A673 (cell line): ENCODE data around the gene CCDC57. TPM values are rescaled to one million over a fixed set of nuclear protein-coding genes. Genes with fewer than 3 reads are reported as not detected.

Source experiments
- BruUV-seq: library from RNA; stranded (reverse); fragments of 400-500 nt; replicated peaks from 2 replicates; lab custom pipeline; 2021; lab: Mats Ljungman, UMichigan
- CTCF ChIA-PET: fragments of 300-600 bp; sonication (Branson Sonifier 250); formaldehyde crosslinking; loops from one replicate; lab custom pipeline; 2022; ENCODE audit warnings: antibody characterized with exemption; lab: Charles Lee
- POLR2A ChIA-PET: fragments of 300-600 bp; sonication (Branson Sonifier 250); formaldehyde crosslinking; loops from one replicate; lab custom pipeline; 2022; ENCODE audit warnings: antibody characterized with exemption; ENCODE audit not compliant: low non-redundant PET; lab: Charles Lee
- DNase-seq: peaks from one replicate; pipeline ENCODE4 v3.0.0-alpha.2; 2015; ENCODE audit warnings: low spot score
- H3K27ac ChIP-seq: fragments of 200-600 bp; sonication (generic); 2 replicates; pipeline ENCODE4 v1.5.1; 2016; ENCODE audit warnings: mixed run types, low read depth, mild to moderate bottlenecking, mixed read lengths, antibody characterized with exemption, low read length; ENCODE audit not compliant: poor library complexity, severe bottlenecking
- H3K27me3 ChIP-seq: fragments of 200-600 bp; sonication (generic); replicated peaks from 2 replicates; pipeline ENCODE4 v1.6.1; 2017; ENCODE audit warnings: mixed run types, low read depth, mild to moderate bottlenecking, mixed read lengths, antibody characterized with exemption, low read length; ENCODE audit not compliant: insufficient read depth, poor library complexity
- H3K36me3 ChIP-seq: fragments of 200-600 bp; sonication (generic); 2 replicates; pipeline ENCODE4 v1.6.1; 2016; ENCODE audit warnings: mixed run types, mild to moderate bottlenecking, mixed read lengths, antibody characterized with exemption, low read length; ENCODE audit not compliant: insufficient read depth, poor library complexity, severe bottlenecking
- H3K4me1 ChIP-seq: fragments of 200-600 bp; sonication (generic); 2 replicates; pipeline ENCODE4 v1.6.1; 2017; ENCODE audit warnings: mixed run types, mild to moderate bottlenecking, mixed read lengths, antibody characterized with exemption, low read length; ENCODE audit not compliant: insufficient read depth, poor library complexity, severe bottlenecking
- H3K4me3 ChIP-seq: fragments of 200-600 bp; sonication (generic); 2 replicates; pipeline ENCODE4 v1.5.1; 2016; ENCODE audit warnings: low read depth, mixed run types, mild to moderate bottlenecking, mixed read lengths, low read length; ENCODE audit not compliant: poor library complexity, severe bottlenecking
- H3K9me3 ChIP-seq: fragments of 200-600 bp; sonication (generic); 2 replicates; pipeline ENCODE4 v1.6.1; 2016; ENCODE audit warnings: mixed run types, low read depth, mild to moderate bottlenecking, mixed read lengths, antibody characterized with exemption, low read length; ENCODE audit not compliant: poor library complexity, severe bottlenecking
- EZH2 ChIP-seq: fragments of 200-600 bp; sonication (generic); IDR thresholded peaks from 2 replicates; pipeline ENCODE4 v1.6.1; 2017; ENCODE audit warnings: borderline replicate concordance, low read depth, mild to moderate bottlenecking, mixed read lengths, antibody characterized with exemption, low read length; ENCODE audit not compliant: poor library complexity, severe bottlenecking
- intact Hi-C: fragments of 100-400 bp; cut with micrococcal nuclease; formaldehyde crosslinking; loops from one replicate; pipeline ENCODE4 v1.10.0; 2022; ENCODE audit not compliant: unreplicated experiment
- total RNA-seq: library from RNA; stranded (reverse); gene quantifications from 2 replicates; pipeline ENCODE4 v1.2.3, GENCODE V29; 2021
- TF ChIP-seq, protein P1 (sequence below): fragments of 300-800, 200-600 bp; sonication (generic); conservative IDR thresholded peaks from 2 replicates; pipeline ENCODE4 v1.5.1; 2017; ENCODE audit warnings: low read depth, mild to moderate bottlenecking, antibody characterized with exemption, low read length, moderate library complexity, mixed read lengths

Gene CCDC57
- total RNA-seq, 1 experiment from 2014 or later = 43.6 TPM

DNA sequence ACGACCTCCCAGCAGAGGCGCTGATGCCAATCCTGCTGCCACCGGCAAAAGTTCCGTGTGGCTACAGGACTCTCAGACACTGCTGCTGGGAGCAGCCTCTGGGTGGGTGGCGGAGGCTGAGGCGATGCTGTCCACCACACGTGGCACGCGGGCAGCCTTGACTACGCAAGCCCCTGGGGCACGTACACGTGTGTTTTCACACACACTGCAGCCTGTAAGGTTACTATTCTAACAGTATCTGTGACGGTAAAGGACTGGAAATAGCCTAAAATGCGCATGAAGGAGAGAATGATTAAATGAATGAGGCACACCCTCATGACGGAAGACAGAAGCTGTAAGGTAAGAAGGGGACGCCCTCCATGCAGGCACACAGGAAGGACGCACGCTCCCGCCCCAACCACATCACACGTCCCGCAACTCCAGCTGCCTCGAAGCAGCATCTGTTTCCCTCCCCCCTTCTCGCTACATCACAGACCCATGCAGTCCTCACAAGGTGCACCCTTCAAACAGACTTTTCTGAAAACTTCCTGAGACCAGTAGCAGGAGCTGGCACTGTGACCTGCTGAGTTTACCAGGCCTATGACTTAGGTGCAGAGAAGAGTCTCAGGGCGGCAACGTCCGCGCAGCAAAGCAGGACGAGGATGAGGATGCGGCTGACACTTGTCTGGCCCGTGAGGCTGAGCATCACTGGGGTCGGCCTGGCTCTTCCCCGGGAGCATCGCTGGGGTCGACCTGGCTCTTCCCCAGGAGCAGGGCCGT lies 85.9 kb downstream of the CCDC57 start:
- TF ChIP-seq EZH2 = no peak
- TF ChIP-seq, protein P1, sequence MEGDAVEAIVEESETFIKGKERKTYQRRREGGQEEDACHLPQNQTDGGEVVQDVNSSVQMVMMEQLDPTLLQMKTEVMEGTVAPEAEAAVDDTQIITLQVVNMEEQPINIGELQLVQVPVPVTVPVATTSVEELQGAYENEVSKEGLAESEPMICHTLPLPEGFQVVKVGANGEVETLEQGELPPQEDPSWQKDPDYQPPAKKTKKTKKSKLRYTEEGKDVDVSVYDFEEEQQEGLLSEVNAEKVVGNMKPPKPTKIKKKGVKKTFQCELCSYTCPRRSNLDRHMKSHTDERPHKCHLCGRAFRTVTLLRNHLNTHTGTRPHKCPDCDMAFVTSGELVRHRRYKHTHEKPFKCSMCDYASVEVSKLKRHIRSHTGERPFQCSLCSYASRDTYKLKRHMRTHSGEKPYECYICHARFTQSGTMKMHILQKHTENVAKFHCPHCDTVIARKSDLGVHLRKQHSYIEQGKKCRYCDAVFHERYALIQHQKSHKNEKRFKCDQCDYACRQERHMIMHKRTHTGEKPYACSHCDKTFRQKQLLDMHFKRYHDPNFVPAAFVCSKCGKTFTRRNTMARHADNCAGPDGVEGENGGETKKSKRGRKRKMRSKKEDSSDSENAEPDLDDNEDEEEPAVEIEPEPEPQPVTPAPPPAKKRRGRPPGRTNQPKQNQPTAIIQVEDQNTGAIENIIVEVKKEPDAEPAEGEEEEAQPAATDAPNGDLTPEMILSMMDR = no peak
- Histone ChIP-seq H3K4me3 (no peak overlapping the region), H3K36me3 (no peaks in the 10 kb centered on the region), H3K9me3 (no peaks in the 10 kb centered on the region), H3K27me3 (no peaks in the 10 kb centered on the region), H3K4me1 (no peaks in the 10 kb centered on the region), H3K27ac (no peak overlapping the region)
- BruUV-seq = no TSS peak
- ChIA-PET CTCF (no interaction called here), POLR2A (no interaction called here)
- intact Hi-C loops = no loop called here
- no peak for DNase-seq

DNA sequence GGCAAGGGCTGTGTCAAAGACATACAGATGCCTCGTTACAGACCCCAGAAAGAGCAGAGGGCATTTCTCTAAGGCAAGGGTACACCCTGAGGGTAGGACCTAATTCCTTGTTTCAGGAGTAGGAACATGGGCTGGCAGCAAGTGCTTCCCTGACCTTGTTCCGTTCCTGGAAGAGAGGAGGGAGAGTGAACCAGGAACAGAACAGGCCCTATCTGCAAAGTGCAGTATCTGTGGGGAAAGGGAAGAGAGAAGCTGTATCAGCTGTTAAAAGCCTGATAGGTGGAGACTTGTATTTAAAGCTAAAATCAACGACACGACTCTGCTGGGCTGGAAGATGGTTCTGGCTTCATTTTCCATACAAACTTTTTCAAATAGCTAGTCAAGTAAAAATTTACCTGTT lies 88.5 kb downstream of the CCDC57 start:
- CTCF ChIA-PET = no interaction called here
- POLR2A ChIA-PET = no interaction called here
- Histone ChIP-seq H3K36me3 (no peaks in the 10 kb centered on the region), H3K9me3 (no peaks in the 10 kb centered on the region), H3K27me3 (no peaks in the 10 kb centered on the region), H3K27ac (no peak overlapping the region), H3K4me1 (no peaks in the 10 kb centered on the region), H3K4me3 (no peak overlapping the region)
- no TSS peak for BruUV-seq
- TF ChIP-seq, protein P1 = no peak
- TF ChIP-seq EZH2 = no peak
- intact Hi-C loops = no loop called here
- DNase-seq = no peak

DNA sequence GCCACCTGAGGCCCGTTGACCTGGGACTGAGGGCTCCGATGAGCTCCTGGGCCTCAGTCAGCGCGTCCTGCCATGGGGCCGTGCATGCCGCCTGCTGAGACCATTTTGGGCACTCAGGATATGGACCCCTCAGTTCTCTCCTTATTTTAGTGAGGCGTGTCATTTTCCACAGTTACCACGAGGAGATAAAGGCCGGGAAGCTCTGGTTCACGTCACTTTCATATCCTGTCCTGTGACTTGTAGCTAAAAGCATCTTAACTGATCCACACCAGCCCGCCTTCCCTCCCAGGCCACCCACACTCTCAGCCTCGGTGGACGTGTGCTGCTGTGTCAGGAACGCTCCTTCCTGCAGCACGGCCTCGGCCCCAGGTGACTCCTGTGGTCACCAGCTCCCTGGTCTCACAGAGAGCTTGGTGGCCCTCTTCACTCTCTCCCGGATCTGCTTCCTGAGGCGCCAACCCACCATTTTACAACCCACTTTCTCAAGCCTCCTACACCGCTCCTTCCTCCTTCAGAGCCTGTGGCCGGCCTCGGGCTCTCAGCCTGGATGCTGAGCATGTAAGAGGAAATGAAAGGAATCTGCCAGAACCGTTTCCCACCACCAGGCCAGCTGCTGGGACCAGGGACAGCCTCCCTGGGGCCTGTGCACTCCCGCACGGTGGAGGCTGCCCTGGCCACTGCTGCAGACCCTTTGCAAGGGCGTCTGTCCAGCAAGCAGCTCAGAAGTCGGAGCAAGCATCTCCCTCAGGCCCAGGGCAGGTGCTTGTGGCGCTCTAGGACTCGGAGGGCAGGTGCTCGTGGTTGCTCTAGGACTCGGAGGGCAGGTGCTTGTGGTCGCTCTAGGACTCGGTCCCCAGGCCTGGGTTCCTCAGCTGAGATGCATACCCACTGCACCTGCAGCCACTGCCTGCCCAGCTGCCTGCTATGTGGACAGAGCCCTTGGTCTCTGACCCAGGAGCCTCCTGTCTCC lies 90.7 kb downstream of the CCDC57 start:
- intact Hi-C loops = no loop called here
- Histone ChIP-seq H3K27me3 (no peaks in the 10 kb centered on the region), H3K36me3 (no peaks in the 10 kb centered on the region), H3K27ac (no peak overlapping the region), H3K4me1 (no peaks in the 10 kb centered on the region), H3K9me3 (no peaks in the 10 kb centered on the region), H3K4me3 (no peak overlapping the region)
- BruUV-seq = no TSS peak
- CTCF ChIA-PET = no interaction called here
- no peak for DNase-seq
- TF ChIP-seq, protein P1 = no peak
- no peak for TF ChIP-seq EZH2
- POLR2A ChIA-PET = no interaction called here
